Activated T-cell treated with anti-CD3 and anti-CD28 coated beads for 1 hour (primary cell): Measurements from ENCODE around the gene CALML5.

ENCODE experiments used
- DNase-seq: peaks from one replicate; pipeline ENCODE4 v3.0.0-alpha.2; 2020; ENCODE audit warnings: low read depth

The CALML5 gene

GRCh38 chr10:5461914-5462840, 37.2 kb downstream of the CALML5 start:
- no peak for DNase-seq

GRCh38 chr10:5461203-5461588, 38.2 kb downstream of the CALML5 start:
- DNase-seq = no peak

DNA sequence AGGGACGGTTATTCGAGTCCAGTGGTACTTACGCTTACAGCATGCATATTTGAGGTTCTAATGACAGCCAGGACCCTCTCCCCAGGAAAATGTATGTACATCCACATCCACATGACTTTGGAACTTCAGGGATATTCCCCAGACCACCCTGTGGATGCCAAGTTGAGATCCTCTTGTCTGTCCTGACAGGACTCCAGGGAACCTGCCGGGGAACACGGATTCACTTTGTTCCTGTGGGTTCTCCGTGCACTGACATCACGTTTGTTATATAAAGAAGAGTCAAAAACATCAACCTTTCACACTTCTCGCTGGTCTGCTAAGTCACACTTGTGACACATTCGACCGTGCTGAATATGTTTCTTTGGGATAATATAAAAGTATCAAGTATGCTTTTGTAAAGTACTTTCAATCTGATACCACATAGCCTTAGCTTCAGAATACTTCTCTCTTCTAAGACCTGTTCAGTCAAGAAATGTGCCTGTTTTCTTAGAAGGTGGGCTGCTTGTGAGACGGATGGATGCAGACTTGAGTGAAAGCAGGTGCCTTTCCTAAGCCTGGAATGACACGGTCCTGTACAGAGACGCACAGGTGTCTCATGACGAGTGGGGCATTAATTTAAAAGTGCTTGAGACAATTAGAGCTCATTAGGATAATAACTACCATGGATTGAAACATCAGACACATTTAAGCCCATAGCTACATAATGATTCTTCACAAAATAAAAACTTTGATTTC, 38.7 kb downstream of the CALML5 start:
- DNase-seq = no peak

- no peak for DNase-seq
Observed at GRCh38 chr10:5458949-5459747, 40.2 kb downstream of the CALML5 start.

- DNase-seq = no peak
Observed at GRCh38 chr10:5458425-5458824, 40.9 kb downstream of the CALML5 start.

DNA sequence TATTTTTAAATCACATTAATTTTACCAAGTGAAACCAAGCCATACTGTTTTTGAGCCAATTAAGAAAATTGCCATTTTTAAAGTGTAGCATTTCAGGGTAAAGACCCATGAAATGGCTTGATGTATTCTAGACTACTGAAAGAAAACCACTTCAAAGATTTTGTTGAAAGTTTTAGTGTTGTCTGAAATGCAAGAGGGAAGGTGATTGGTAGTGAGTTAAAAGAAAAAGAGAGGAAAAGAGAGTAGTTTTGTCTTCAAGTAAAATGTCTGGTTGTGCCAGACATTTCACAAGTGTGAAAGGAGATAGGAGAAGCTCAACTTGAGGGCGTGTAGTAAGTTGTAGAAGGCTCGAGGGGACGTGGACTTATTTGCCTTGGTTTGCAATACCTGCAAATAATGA, 41.6 kb downstream of the CALML5 start:
- DNase-seq = no peak

- no peak for DNase-seq
Observed at GRCh38 chr10:5456563-5456962, 42.8 kb downstream of the CALML5 start.

- no peak for DNase-seq
Observed at GRCh38 chr10:5453749-5454489, 45.5 kb downstream of the CALML5 start.

DNA sequence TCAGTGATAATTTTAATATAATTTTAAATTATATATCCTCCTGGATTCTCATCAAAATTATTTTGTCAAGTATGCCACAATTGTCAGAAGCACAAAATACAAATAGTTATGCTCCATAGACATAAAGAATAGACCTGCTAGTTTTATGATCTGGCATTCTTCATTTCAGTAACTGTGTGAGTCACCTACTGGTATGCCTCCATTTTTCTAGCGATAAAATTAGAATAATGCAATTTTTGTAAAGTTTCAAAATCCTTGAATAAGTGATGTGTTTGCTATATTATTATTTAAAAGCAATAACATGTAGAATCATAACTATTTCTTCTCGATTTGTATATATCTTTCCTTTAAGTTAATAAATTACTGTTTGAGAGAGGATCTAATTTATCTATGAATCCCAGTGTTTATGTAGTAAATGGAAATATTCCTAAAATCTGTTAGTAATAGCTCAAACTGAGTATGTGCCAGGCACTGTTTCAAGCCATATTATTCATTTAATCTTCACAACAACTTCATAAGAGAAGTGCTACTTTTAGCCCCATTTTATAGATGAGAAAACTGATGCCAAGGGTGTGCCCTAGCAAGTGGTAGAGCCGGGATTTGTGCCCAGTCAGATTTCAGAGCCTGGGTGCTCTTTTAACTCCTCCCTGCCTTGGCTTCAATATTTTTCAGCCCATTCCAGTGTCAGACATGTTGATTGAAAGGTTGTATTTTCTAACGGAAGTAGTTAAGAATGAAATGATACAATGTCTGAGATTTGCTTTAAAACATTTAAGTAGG, 48.6 kb downstream of the CALML5 start:
- no peak for DNase-seq

DNA sequence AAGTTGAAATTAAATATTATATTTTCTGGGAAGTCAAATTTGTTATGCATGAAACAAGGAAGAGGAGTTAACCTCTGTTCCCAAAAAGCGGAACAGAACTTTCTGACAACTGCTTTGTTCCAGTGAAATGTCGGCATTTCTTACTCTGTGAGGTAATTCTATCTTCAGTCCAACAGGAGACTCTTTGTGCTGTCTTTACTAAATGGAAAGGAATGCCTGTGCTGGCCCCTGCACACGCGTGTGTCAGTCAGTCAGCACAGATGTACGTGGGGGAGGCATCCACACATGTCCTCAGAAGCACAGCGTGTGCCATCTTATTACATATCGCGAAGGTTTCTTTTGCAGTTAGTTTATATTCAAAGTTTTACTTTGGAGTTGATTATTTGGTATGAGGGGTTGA, 49.5 kb downstream of the CALML5 start:
- no peak for DNase-seq

GRCh38 chr10:5449227-5449626, 50.1 kb downstream of the CALML5 start:
- DNase-seq = no peak
